PFSK-1 (cell line): ENCODE measurements around the gene LMTK3.

Source experiments
- FOXP2 ChIP-seq: optimal IDR thresholded peaks from 2 replicates; pipeline ENCODE3; 2011; ENCODE audit warnings: borderline replicate concordance, control low read depth, inconsistent platforms; ENCODE audit not compliant: insufficient read depth; ENCODE audit errors: extremely low read length, extremely low read depth
- POLR2AphosphoS5 ChIP-seq: IDR thresholded peaks from 2 replicates; pipeline ENCODE4 v1.6.1; 2012; ENCODE audit warnings: low read depth, mild to moderate bottlenecking, control low read depth, low read length, moderate library complexity
- TAF1 ChIP-seq: IDR thresholded peaks from 2 replicates; pipeline ENCODE4 v1.6.1; 2012; ENCODE audit warnings: low read length, control low read depth, borderline replicate concordance; ENCODE audit not compliant: insufficient read depth
- TF ChIP-seq, protein P1 (sequence below), 2 experiments: IDR thresholded peaks; 2 replicates each; pipeline versions ENCODE4 v1.6.1 to v1.8.0; 2011 to 2012; ENCODE audit warnings: low read depth in 2 of 2, low read length in 2 of 2, control low read depth in 1 of 2, inconsistent platforms in 1 of 2, mild to moderate bottlenecking in 1 of 2, moderate library complexity in 1 of 2; ENCODE audit not compliant: insufficient read depth in 1 of 2

GRCh38 chr19:48474084-48474592 is 37.5 kb downstream of the LMTK3 start:
- TF ChIP-seq, protein P1, sequence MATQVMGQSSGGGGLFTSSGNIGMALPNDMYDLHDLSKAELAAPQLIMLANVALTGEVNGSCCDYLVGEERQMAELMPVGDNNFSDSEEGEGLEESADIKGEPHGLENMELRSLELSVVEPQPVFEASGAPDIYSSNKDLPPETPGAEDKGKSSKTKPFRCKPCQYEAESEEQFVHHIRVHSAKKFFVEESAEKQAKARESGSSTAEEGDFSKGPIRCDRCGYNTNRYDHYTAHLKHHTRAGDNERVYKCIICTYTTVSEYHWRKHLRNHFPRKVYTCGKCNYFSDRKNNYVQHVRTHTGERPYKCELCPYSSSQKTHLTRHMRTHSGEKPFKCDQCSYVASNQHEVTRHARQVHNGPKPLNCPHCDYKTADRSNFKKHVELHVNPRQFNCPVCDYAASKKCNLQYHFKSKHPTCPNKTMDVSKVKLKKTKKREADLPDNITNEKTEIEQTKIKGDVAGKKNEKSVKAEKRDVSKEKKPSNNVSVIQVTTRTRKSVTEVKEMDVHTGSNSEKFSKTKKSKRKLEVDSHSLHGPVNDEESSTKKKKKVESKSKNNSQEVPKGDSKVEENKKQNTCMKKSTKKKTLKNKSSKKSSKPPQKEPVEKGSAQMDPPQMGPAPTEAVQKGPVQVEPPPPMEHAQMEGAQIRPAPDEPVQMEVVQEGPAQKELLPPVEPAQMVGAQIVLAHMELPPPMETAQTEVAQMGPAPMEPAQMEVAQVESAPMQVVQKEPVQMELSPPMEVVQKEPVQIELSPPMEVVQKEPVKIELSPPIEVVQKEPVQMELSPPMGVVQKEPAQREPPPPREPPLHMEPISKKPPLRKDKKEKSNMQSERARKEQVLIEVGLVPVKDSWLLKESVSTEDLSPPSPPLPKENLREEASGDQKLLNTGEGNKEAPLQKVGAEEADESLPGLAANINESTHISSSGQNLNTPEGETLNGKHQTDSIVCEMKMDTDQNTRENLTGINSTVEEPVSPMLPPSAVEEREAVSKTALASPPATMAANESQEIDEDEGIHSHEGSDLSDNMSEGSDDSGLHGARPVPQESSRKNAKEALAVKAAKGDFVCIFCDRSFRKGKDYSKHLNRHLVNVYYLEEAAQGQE (IDR thresholded peaks at IDR 0.05; ENCODE audit: insufficient read depth in 1 of 2, low read depth in 2 of 2, low read length in 2 of 2), result no peak
- TF ChIP-seq POLR2AphosphoS5 (no peak), TAF1 (no peak), FOXP2 (no peak)
